GM21423 (cell line): ENCODE measurements around the gene UBTD1.
"Not testable (repeated sequence)": the region's sequence is repeated elsewhere in the genome, so short reads cannot be mapped to it uniquely, and the experiment has no call there.

Source experiments
- ATAC-seq: cut with Tn5 transposase; IDR thresholded peaks from one replicate; pipeline ENCODE4 v1.9.1; 2021; ENCODE audit warnings: mild to moderate bottlenecking, moderate library complexity; ENCODE audit not compliant: unreplicated experiment

Gene UBTD1

DNA sequence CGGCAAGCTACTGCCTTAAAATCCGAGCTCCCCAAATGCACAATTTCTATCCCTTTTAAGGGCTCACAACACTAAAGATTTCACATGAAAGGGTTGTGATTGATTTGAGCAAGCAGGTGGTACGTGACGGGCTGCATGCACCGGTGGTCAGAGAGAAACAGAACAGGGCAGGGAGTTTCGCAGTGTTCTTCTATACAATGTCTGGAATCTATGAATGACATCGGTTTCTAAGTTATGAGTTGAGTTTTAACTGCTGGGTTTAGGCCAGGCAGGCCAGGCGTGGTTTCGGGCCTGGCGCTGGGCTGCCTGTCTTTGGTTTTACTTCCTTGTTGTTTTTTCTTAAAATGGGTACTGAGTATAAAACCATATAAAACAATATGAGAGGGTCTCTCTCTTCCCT is 56.8 kb downstream of the UBTD1 start:
- ATAC-seq = not testable (repeated sequence)

DNA sequence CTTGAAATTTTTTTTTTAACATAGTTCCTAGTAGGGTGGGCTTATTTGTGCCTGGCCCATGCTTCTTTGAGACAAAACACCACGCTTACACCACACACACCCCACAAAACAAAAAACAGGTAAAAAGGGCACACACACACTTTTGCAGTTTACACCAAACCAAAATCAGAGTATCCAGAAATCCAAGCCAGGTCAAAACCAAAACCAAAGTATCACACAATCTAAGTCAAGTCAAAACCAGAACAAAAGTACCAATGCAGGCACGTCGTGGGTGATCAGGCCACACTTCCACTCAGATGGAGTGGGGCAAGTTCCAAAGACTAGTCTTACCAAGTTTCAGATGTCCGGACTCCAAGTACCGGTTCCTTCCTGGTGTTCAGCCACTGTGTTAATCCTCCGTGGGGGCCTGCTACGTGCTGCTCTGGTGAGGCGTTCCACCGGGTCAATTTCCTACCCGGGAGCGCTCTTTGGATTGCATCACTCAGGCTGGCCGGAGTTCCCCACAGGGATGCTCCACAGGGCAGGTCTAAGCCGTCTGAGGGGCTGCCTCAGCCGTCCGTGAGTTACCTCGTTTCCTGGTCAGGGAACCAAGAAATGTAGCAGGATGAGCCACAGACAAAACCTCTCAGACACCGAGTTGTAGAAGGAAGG is 62.1 kb downstream of the UBTD1 start:
- not testable (repeated sequence) for ATAC-seq

DNA sequence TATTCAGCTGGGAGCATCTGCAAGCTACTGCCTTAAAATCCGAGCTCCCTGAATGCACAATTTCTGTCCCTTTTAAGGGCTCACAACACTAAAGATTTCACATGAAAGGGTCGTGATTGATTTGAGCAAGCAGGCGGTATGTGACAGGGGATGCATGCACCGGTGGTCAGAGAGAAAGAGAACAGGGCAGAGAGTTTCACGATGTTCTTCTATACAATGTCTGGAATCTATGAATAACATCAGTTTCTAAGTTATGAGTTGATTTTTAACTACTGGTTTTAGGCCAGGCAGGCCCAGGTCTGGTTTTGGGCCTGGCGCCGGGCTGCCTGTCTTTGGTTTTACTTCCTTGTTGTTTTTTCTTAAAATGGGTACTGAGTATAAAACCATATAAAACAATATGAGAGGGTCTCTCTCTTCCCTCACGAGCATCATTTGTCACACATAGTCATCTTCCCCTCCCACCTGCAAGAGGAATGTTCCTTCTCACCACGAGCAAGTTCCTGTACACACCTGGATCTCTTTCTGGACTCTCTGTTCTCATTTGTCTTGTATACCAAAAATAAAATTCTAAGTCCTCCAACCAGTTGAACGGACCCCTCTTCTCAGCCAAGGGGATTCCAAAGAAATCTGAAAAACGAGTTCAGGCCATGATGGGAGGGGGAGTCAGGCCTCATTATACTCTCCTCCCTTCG is 62.8 kb downstream of the UBTD1 start:
- not testable (repeated sequence) for ATAC-seq

DNA sequence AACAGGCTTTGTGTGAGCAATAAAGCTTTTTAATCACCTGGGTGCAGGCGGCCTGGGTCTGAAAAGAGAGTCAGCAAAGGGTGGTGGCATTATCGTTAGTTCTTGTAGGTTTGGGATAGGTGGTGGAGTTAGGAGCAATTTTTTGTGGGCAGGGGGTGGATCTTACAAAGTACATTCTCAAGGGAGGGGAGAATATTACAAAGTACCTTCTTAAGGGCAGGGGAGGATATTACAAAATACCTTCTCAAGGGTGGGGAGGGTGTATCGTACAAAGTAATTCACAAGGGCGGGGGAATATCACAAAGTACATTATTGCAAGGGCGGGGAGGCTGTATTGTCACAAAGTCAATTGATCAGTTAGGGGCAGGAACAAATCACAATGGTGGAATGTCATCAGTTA is 63.6 kb downstream of the UBTD1 start:
- not testable (repeated sequence) for ATAC-seq

- no peak for ATAC-seq
Observed at GRCh38 chr10:97563337-97563736, 64.6 kb downstream of the UBTD1 start.

DNA sequence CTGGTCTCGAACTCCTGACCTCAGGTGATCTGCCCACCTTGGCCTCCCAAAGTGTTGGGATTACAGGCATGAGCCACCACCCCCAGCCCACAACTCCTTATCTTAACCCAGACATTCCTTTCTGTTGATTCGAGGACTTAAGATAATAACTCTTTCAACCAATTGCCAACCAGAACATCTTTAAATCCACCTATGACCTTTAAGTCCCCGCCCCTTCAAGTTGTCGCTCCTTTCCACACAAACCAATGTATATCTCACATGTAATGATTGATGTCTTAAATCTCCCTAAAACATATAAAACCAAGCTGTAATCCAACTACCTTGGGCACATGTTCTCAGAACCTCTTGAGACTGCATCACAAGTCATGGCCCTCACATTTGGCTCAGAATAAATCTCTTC is 66.1 kb downstream of the UBTD1 start:
- no peak for ATAC-seq

DNA sequence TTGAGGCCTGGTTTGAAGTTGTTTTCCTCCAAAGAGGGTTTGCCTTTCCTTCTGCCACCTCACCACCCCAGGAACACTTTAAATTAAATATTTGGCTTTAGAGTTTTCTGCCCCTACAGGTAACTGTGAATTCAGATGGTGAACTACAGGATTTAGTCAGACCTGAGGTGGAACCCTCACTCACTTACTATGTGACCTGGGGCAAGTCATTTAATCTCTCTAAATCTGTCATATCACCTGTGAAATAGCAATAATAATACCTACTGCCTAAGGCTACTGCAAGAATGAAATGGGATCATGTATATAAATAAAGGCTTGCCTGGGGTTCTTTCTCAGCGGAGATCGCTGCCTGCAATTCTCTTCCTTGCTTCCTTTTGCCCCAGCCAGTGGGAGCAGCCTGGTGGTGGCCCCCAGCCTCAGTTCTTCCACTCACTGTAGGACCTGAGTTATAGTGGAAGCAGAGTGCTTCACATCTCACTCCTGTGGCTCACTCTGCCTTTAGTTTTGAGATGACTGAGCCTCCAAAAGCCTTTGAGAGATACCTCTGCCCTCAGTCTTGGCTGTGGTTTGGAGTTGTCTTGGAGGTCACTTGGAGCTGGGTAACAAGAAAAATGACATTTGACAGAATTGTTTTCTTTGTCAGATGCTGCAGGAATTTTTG is 67.7 kb downstream of the UBTD1 start:
- ATAC-seq = no peak

GRCh38 chr10:97567891-97568290 is 69.2 kb downstream of the UBTD1 start:
- no peak for ATAC-seq

GRCh38 chr10:97570146-97570788 is 71.5 kb downstream of the UBTD1 start:
- ATAC-seq = no peak

DNA sequence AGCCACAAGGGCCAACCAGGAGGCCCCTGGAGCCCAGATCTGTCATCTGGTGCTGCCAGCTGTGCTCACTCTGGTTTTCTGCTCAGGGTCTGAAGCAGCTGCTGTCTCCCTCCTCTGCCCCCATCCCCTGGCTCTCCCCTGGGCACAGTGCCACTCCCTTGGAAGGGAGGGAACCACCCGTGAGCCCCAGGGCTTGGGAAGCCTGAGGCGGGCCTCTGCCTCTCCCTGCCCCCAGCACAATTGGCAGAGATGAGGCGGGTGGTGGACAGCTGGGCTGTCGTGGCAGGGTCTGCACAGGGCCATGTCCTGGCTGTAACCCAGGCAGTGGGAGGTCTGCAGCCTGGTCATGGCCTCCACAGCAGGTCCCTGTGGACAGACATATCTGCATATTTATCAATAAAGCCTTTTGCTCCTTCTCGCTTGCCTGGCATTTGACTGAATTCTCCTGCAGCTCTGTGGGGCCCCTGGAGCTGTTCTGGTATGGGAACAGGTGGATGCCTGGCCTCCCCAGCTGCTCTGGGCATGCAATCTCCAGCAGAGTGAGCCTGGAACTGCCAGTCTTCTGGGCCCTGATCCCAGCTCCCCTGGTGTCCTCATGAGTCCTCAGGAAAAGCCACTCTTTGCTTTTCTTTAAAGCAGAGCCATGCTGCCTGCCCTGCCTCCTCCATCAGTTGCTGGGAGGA is 72.2 kb downstream of the UBTD1 start:
- ATAC-seq = no peak

- ATAC-seq = no peak
Observed at GRCh38 chr10:97571622-97572021, 72.9 kb downstream of the UBTD1 start.

DNA sequence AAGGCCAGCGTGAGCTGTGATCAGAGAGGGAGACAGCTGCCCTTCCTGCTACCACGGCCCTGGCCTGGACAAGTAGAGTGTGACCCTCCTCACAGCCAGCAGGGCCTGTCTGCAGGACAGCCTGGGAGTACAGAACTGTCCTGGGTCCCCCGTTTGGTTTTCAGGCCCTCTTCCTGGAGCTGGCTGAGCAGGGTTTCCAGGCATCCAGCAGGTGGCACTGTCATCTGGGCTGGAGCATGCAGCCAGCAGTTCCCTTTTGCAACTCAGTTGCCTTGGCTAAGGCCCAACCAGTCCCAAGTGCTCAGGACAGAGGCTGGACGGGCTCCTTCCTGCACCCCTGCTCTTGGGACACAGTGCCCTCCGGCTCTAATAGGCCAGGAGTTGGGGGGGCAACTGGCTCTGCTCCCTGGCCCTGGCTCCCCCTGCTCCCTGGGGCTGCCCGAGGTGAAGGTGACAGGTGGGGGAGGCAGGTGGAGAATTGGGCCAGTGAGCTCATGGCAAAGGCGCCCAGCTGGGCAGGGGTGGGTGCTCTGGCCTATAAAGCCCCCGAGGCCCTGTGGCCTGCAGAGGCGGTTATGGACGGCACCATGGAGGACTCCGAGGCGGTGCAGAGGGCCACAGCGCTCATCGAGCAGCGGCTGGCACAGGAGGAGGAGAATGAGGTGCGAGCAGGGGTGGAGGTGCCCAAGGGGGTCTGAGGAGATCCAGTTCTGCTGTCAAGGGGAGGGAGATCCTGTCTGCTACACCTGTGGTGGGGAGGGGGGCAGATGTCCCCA is 73.7 kb downstream of the UBTD1 start, which contains the start of gene ANKRD2:
TSS of gene ANKRD2 (plus strand) at position 566 of the 776 bp plus-strand sequence. CDS start at position 576, 10 bp downstream.
- ATAC-seq = no peak

- ATAC-seq = no peak
Observed at GRCh38 chr10:97573021-97573420, 74.3 kb downstream of the UBTD1 start.

GRCh38 chr10:97573672-97574071 is 74.9 kb downstream of the UBTD1 start:
- no peak for ATAC-seq

- no peak for ATAC-seq
Observed at GRCh38 chr10:97574374-97575126, 75.8 kb downstream of the UBTD1 start.

- ATAC-seq = no peak
Observed at GRCh38 chr10:97575127-97575668, 76.5 kb downstream of the UBTD1 start.

GRCh38 chr10:97576487-97576886 is 77.8 kb downstream of the UBTD1 start:
- not testable (repeated sequence) for ATAC-seq

- ATAC-seq = no peak
Observed at GRCh38 chr10:97577701-97578100, 79.0 kb downstream of the UBTD1 start.

DNA sequence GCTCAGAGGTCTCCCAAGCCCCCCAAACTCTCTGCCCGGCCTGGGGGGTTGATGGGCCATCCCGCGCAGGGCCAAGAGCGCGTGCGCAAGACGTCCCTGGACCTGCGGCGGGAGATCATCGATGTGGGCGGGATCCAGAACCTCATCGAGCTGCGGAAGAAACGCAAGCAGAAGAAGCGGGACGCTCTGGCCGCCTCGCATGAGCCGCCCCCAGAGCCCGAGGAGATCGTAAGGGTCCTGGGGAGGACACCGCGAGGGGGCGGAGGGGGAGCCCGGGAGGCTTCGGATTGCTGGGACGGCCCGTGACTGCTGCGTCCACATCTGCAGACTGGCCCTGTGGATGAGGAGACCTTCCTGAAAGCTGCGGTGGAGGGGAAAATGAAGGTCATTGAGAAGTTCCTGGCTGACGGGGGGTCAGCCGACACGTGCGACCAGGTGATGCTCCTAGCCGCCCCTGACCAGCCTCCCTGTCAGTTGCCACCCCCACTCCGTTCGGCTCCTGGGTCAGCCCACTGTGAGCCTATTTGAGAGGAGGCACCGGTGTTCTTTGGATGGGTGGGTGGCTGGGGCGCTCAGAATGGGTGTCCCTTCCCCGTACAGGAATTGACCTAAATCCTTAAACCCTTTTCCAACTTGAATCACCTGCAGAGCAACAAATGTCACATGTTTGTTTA is 79.6 kb downstream of the UBTD1 start:
- no peak for ATAC-seq
